ENCODE measurements around the gene LSM7.

Gene LSM7

GRCh38 chr19:2276429-2276986 is 51.9 kb downstream of the LSM7 start:
- no peak for DNase-seq (ENCODE audit: low spot score)

- DNase-seq (ENCODE audit: low spot score) = no peak
These were observed 52.6 kb downstream of the LSM7 start for GRCh38 chr19:2275588-2276428.

GRCh38 chr19:2274931-2275535 is 53.4 kb downstream of the LSM7 start:
- peak; percentile 75 for DNase-seq (ENCODE audit: low spot score)

- DNase-seq (ENCODE audit: low spot score) = no peak
These were observed 54.1 kb downstream of the LSM7 start for GRCh38 chr19:2274185-2274711.

- peak; percentile 88 for DNase-seq (ENCODE audit: low spot score)
These were observed 54.8 kb downstream of the LSM7 start for GRCh38 chr19:2273356-2274184.
